Non-pigmented ciliary epithelial cell (primary cell): Measurements from ENCODE around the gene MIDN.

Experiments used
- DNase-seq: peaks from one replicate; pipeline ENCODE4 v3.0.0-alpha.2; 2010; ENCODE audit warnings: low read depth

MIDN gene

DNA sequence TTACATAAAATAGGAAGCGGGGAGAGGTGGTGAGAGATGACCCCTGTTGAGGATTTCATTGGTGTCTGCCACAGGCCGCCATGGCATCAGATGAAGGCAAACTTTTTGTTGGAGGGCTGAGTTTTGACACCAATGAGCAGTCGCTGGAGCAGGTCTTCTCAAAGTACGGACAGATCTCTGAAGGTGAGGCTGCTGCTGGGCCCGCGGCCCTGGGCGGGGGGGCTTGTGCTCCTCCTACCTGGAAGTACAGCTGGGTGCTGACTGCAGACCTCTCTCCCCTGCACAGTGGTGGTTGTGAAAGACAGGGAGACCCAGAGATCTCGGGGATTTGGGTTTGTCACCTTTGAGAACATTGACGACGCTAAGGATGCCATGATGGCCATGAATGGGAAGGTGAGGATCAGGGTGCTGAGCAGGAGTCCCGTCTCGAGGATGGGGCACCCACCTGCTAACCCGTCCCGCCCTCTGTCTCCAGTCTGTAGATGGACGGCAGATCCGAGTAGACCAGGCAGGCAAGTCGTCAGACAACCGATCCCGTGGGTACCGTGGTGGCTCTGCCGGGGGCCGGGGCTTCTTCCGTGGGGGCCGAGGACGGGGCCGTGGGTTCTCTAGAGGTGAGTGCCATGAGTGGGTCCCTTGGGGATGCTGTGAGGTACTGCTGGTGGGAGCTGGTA lies 22.6 kb downstream of the MIDN start:
- DNase-seq: no peak

DNA sequence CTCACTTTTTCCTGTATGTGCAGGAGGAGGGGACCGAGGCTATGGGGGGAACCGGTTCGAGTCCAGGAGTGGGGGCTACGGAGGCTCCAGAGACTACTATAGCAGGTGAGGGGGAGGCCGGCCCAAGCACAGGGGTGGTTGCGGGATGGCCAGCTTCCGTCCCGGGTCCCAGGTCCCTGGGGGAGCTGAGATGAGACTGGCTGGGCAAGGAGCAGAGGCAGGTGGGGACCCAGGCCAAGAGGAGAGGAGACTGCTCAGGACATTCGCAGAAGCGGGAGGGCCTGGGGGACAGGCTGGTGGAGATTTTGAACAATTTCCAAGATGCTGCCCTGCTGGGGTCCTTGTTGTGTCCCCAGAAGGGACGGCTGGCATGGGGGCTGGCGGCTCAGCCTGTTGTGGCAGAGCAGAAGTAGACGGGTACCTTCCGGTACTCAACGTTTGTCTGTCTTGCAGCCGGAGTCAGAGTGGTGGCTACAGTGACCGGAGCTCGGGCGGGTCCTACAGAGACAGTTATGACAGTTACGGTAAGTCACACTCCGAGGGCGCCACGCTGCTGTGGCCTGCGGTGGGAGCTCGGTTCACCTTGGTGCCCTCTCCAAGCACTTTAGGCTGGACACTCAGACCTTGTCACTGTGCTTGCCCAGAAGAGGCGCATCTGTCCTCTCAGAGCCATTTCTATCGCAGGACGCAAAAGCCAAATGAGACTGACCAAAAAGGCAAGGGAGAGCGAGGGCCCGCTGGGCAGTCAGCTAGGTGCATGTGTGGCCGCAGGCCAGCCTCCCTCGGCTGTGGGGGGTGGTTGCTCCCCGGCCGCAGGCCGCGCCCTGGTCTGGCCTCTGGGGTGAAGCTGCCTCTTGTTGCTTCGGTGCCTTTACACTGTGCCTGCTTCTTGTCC lies 23.4 kb downstream of the MIDN start:
- DNase-seq: no peak

DNA sequence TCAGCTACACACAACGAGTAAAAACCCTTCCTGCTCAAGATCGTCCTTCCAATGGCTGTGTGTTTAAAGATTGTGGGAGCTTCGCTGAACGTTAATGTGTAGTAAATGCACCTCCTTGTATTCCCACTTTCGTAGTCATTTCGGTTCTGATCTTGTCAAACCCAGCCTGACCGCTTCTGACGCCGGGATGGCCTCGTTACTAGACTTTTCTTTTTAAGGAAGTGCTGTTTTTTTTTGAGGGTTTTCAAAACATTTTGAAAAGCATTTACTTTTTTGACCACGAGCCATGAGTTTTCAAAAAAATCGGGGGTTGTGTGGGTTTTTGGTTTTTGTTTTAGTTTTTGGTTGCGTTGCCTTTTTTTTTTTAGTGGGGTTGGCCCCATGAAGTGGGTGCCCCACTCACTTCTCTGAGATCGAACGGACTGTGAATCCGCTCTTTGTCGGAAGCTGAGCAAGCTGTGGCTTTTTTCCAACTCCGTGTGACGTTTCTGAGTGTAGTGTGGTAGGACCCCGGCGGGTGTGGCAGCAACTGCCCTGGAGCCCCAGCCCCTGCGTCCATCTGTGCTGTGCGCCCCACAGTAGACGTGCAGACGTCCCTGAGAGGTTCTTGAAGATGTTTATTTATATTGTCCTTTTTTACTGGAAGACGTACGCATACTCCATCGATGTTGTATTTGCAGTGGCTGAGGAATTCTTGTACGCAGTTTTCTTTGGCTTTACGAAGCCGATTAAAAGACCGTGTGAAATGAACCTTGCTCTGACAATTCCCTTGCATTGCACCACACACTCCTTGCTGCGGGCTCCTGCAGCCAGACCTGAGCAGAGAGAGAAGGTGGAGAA lies 24.3 kb downstream of the MIDN start:
- DNase-seq: no peak

DNA sequence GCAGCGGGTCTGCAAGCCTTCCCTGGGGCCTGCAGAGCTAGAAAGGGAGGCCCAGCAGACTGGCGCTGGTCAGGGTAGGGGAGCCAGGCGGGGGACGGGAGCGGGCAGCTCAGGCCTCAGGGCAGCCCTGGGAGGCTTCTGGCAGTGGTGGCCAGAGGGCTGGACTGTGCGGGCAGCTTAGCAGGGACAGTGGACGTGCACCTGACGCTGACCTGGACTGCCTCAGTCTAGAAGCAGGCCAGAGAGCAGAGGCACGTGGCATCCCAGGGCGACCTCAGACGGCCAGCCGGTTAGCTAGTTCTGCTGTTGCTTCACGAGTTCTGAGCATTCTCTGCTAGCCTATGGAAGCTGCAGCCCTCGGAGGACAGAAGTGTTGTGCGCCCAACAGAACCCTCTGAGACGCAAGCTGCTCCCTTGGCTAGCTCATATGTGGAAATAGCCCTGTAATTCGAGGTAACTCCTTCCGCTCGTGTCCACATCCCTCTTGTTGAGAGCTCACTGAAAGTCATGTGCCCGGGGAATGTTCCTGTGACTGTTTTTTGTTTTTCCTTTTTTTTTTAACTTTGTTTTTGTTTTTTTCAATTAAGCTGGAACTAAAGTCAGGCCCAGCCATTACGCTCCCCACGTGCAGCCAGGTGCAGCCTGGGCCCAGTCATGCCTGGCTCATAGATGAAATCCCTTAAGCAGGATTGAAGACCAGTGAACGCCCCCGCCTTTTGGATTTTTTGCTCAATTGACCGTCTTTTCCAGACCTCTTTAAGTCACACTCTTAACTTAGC lies 25.1 kb downstream of the MIDN start:
- DNase-seq: no peak

DNA sequence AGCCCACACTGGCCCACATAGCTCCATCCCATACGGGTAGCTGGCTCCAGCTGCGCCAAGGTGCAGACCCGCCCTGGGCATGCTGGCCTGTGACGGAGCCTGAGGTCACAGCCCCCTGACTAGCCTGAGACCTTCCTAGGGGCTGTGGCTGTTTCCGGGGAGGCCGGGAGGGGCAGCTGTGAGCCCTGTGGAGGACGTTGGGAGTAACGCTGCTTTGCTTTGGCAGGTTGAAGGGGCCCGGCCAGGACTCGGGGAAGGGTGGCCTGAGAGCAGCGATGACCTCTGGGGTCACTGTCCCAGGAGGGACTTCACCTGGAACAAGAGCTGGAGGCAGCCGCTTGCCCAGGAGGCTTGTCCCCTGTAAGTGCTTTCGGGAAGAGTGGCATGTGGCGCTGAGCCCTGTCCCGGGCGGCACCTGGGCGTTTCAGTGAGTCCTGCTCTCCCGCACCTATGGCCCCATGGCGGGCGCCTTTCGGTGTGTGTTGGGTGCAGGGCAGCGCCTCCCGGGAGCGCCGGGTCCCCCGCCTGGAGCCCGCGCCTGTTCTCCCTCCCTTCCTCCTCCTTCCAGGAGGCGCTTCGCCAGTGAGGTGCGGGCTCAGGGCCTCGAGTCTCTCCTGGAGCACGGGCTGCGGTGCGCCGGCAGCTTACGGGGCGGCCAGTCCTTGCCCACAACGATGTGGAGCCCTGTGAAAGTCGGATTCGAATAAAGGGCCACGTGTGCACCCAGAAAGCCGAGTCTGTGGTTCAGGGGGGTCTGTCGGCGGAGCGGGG lies 25.9 kb downstream of the MIDN start:
- no peak for DNase-seq

DNA sequence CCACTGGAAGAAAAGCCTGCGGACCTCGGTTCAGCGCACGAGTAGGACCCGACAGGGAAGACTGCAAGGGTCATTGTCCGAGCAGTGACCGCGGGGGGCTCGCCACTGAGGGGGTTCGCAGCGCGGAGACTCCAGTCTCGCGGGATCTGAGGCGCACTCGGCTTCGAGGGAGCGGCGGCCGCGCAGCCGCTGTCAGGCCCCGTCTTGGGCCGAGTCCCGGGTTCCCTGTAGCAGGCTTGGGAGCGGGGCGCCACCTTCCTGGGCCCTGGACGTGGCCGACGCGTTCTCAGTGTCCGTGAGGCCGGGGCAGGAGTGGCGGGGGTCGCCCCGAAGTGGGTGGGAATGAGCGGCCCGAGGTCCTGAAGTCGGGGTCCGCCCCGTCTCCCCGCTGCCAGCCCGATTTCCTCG lies 26.5 kb downstream of the MIDN start:
- DNase-seq: no peak

DNA sequence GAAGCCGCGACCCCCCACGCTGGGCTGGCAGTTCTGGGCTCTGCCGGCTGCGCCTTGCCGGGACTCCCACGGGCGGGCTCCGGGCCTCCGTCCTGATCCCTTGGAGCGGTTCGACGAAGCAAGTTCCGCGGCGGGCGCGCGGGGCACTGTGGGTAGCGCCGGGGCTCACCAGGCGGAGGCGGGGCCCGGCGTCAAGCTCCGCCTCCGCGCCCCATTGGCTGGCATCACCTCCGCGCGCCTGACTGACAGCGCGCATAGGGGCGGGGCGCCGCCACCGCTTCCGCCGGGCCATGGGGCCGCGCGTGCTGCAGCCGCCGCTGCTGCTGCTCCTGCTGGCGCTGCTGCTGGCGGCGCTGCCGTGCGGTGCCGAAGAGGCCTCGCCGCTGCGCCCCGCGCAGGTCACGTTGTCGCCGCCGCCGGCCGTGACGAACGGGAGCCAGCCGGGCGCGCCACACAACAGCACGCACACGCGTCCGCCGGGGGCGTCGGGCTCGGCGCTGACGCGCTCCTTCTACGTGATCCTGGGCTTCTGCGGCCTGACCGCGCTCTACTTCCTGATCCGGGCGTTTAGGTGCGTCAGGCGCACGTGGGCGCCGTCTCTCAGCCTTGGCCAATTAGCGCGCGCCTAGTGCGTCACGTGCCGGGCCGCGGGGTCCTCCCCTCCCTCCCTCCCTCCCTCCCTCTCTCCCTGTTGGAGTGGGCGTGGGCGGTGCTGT lies 27.0 kb downstream of the MIDN start, which contains the start of gene FAM174C:
Gene FAM174C (plus strand): TSS at position 271 of the 716 bp plus-strand sequence. CDS start 20 bp downstream, at position 291.
- DNase-seq: no peak

DNA sequence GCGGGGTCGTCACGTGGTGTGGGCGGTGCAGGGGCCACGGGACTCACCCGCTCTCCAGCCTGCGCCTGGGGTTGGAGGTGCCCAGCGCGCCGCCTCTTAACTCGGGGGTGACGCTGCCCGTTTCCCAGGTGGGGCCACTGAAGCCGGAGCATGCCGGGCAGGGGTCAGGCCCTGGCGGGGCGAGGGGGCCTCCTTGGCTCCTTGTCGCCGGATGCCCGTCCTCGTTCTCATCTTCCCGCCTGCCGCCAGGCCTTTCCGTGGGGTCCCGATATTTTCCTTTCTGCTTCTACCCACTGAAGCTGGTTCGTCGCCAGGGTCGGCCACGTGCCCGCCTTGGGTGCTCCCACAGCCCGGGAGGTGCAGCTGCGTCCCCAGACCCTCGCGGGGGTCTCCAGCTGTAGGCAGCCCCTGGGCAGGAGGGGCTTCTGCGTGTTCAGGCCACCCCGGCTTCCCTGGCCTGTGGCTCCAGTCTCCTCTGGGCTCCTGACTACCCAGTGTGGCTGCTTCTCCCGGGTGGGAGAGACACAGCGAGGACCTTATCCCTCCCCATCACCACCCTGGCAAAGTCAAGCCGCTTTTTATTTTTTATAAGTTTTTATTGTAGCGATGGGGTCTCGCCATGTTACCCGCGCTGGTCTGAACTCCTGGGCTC lies 27.7 kb downstream of the MIDN start:
- DNase-seq: no peak

DNA sequence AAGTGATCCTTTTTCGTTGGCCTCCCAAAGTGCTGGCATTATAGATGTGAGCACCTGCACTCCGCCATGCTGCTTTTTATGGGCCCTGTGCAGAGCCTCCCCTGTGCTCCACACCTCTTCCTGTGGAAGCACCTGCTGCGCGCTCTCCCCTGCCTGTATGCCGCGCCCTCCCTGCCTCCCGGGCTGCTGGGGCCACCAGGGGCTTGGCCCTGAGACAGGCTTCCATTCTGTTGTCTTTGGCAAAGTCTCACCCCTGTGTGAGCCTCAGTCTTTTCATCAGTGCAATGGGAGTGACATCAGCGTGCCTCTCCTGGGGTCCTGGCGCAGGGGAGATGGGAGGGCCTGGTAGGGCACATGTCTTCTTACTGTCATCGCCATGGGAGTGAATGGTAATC lies 28.2 kb downstream of the MIDN start:
- DNase-seq: no peak

DNA sequence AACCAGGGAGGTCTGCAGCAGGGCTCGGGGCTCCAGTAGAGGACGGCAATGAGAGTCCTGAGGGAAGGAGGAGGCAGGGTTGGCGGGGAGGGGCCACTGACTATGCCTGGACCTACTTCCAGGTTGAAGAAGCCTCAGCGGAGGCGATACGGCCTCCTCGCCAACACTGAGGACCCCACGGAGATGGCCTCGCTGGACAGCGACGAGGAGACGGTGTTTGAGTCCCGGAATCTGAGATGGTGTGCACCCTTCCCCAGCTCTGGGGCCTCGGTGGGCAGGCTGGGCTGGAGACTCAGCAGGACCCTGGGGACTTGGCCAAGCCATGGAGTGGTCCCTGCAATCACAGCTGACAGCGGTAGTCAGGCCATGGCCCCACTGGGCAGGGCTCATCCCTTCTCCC lies 28.7 kb downstream of the MIDN start:
- DNase-seq: no peak

DNA sequence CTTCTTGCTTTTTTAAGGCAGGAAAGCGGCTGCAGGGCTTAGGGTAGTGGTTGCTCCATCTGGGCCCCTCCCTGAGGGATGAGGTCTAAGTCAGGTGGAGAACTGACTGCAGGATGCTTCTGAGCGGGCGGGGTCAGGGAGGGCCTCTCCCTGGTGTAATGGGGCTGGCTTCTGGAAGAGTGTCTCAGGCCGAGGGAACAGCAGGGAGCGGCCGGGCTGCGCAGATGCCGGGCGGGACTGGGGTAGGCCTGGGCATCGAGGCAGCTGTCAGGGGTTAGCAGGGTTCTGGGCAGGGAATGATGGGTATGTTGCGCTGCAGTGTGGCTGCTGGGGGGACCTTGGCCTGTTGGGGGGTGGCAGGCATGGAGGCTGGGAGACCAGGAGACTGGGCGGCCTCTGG lies 29.7 kb downstream of the MIDN start:
- no peak for DNase-seq

DNA sequence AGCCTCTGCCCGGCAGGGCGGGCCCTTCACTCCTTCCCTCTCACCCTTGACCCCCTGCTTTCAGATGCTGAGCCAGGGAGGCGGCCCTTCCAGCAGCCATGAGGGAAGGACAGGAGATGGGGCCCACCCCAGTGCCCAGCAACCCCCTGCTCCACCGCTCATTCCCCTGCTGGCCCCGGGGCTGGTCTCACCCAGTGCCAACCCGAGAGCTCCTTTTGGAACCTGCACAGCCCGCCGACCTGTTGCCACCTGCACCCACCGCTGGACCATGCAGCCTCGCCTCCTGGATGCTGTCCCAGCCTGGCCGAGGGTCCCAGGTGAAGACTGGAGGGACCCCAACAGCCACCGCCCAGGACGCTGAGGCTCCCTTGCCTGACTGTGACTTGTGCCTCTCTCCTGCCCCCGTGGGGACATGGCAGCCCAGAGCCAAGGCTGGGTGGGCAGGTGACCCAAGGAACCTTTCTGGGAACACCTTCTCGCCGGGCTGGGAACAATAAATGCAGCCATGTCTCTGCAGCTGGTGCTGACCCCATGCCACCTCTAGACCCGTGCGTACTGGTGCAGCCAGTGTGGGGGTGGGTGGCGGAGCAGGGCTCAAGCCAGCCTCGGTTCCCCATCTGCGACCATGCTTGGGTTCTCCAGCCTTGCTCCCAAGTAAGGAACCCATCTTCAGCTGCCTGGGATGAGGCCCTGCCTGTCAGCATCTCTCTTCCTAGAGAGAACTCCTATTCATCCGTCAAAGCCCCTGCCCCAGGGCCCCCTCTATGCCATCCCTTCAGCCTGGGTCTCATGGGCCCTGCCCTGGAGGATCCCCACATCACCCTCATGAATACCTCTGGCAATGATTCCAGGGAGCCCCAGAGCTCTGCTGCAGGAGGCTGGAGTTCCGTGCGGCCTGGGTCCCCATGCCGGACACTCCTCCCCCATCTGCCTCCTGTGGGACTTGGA lies 30.6 kb downstream of the MIDN start:
- no peak for DNase-seq

DNA sequence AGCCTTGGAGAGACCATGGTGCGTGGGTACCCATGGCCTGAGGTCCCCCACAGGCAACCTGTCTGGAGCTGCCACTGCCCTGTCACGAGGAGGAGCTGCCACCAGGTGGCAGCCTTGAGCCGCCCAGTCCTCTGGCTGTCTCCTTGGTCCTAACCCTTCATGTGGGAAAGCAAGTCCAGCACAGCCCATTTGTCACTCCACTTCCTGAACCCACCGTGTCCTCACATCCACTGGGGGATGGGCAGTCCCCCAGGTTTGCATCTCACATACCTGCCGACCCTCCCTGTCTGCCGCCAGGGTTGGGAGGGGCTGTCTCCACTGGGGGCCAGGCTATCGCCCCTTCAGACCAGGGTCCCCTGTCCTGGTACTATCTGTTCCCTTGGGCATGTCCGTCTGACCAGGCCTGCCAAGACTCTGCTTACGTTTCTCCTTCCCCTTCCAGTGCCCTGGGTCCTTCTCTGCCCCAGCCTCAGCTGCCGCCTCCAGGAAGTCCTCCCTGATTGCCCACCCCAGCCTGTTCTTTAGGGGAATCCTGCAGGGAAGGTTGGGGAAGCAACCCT lies 31.5 kb downstream of the MIDN start:
- DNase-seq: no peak

DNA sequence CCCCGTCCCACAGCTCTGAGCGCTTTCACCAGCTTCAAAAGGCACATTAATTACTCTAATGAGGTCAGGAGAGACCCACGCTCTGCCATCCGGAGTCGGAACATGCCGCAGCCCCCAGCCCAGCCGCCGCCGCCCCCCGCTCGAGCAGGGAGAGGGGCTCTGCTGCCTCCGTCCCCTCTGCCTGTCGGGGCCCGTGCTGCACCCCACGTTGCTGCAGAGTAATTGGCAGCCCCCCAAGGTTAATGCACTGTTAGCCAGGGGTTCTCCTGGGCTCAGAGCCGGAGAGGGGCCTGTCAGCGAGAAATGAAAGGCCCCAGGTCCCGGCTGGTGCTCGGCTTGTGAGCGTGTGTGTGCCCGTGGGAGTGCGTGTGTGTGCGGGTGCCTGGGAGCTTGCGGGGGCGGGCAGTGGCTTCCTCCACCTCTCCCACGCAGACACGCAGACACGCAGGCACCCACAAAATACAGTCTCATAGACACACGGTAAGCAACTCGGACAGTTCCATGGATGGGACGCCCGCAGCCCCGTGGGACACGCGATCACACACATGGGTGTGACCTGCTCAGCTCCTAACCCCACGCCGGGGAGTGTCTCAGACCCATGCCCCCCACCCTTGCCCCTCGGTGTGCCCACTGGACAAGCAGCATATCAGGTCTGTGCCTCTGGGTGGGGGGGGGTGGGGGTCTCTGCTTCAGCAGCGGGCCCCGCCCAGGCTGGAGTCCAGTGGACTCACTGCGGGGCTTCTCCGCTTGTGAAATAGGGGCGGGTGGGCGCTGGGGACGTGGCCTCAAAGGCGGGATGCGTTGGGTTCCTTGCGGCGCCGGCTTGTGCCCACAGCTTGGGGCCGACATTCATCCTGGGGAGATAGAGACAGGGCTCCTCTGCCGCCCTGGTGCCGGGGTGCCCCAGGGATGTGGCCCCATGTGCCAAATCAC lies 32.5 kb downstream of the MIDN start:
- no peak for DNase-seq

DNA sequence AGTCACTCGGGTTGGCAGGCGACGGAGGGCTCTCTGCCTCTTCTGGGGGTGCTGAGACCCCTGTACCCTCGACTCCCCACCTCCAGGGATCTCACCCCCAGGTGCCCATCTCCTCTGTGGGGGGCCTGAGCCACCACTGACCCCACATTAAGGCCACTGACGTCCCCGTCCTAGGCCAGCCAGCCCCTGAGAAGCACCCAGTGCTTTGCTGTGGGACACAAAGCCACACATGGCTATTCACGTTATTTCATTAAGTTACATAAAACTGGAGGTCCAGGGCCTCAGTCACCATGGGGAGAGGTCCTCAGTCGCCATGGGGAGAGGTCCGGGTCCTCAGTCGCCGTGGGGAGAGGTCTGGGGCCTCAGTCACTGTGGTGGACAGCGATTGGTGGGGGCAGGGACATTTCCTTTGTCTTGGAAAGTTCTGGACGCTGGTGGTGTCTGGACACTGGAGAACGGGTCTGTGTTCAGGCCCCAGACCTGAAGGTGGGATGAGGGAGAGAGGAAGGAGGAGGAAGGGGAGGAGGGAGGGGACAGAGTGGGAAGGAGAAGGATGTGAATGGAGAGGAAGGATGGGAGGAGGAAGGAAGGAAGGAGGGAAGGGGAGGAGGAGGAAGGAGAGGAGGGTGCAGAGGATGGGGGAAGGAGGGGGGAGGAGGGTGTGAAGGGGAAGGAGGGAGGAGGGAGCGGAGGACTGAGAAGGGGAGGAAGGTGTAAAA lies 33.3 kb downstream of the MIDN start:
- DNase-seq: no peak

DNA sequence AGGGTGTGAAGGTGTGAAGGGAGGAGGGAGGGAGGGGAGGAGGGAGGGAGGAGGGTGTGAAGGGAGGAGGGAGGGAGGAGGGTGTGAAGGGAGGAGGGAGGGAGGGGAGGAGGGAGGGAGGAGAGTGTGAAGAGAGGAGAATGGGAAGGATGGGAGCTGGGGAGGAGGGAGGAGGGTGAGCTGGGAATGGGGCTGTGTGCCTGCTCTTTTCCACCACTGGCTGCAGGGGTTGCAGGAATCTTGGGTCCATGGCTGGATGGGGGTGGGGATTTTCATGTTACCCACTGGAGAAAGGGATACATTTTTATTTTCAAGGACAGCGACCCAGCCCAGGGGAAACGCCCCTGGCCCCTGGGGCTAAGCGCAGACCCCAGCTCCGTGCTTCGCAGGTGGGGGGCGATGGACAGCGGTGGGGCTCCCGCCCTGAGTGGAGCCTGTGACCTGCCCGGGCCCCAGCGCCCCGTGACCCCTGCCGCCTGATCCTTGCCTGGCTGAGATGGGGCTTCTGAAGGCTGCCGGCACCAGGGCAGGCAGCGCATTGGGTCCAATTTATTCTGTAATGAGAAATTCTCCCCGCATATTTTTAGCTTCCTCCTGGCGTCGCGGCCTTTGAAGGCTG lies 34.3 kb downstream of the MIDN start:
- DNase-seq: no peak
